ENCODE measurements around the gene DOC2B. TPM values are rescaled to one million over a fixed set of nuclear protein-coding genes. Genes with fewer than 3 reads are reported as not detected.
"Not testable (repeated sequence)": the region's sequence is repeated elsewhere in the genome, so short reads cannot be mapped to it uniquely, and the experiment has no call there.

DOC2B gene
- total and polyA plus RNA-seq, 2 donors = 5.1 to 13.2 TPM

- Histone ChIP-seq H3K27ac (ENCODE audit: low read depth) (no peak overlapping the region), H3K4me3 (ENCODE audit: low read depth, low read length) (no peak overlapping the region), H3K36me3 (ENCODE audit: insufficient read depth) (no peaks in the 10 kb centered on the region), H3K4me1 (ENCODE audit: insufficient read depth) (no peaks in the 10 kb centered on the region)
- DNase-seq (ENCODE audit: extremely low spot score) = no peak
- 98% methylated on average over 10 of the region's 10 CpGs for WGBS
Observed at GRCh38 chr17:219696-220095, 38.2 kb upstream of the DOC2B start.

GRCh38 chr17:218432-219110, 37.1 kb upstream of the DOC2B start:
- 80% methylated on average over 8 of the region's 8 CpGs for WGBS
- H3K4me3 ChIP-seq (ENCODE audit: low read depth, low read length) = no peak overlapping the region
- no peak for DNase-seq (ENCODE audit: extremely low spot score)
- no peaks in the 10 kb centered on the region for H3K36me3 ChIP-seq (ENCODE audit: insufficient read depth)
- H3K27ac ChIP-seq (ENCODE audit: low read depth) = no peak overlapping the region
- no peaks in the 10 kb centered on the region for H3K4me1 ChIP-seq (ENCODE audit: insufficient read depth)

GRCh38 chr17:216625-217024, 35.2 kb upstream of the DOC2B start:
- no peak for DNase-seq (ENCODE audit: extremely low spot score)
- Histone ChIP-seq H3K36me3 (ENCODE audit: insufficient read depth) (no peaks in the 10 kb centered on the region), H3K4me1 (ENCODE audit: insufficient read depth) (no peaks in the 10 kb centered on the region), H3K27ac (ENCODE audit: low read depth) (no peak overlapping the region), H3K4me3 (ENCODE audit: low read depth, low read length) (no peak overlapping the region)
- WGBS = 62% methylated on average over 2 of the region's 2 CpGs

GRCh38 chr17:215563-216478, 34.4 kb upstream of the DOC2B start:
- not testable (repeated sequence) for H3K27ac ChIP-seq (ENCODE audit: low read depth); DNase-seq (ENCODE audit: extremely low spot score); H3K4me1 ChIP-seq (ENCODE audit: insufficient read depth); H3K36me3 ChIP-seq (ENCODE audit: insufficient read depth); H3K4me3 ChIP-seq (ENCODE audit: low read depth, low read length)
- 63% methylated on average over 25 of the region's 29 CpGs for WGBS

- Histone ChIP-seq H3K4me3 (ENCODE audit: low read depth, low read length) (no peak overlapping the region), H3K4me1 (ENCODE audit: insufficient read depth) (no peaks in the 10 kb centered on the region), H3K27ac (ENCODE audit: low read depth) (no peak overlapping the region), H3K36me3 (ENCODE audit: insufficient read depth) (no peaks in the 10 kb centered on the region)
- 92% methylated on average over 10 of the region's 10 CpGs for WGBS
- DNase-seq (ENCODE audit: extremely low spot score) = no peak
Observed at GRCh38 chr17:214881-215331, 33.5 kb upstream of the DOC2B start.

GRCh38 chr17:213286-214105, 32.0 kb upstream of the DOC2B start:
- no peaks in the 10 kb centered on the region for H3K36me3 ChIP-seq (ENCODE audit: insufficient read depth)
- H3K4me3 ChIP-seq (ENCODE audit: low read depth, low read length) = no peak overlapping the region
- no peak overlapping the region for H3K27ac ChIP-seq (ENCODE audit: low read depth)
- DNase-seq (ENCODE audit: extremely low spot score) = no peak
- WGBS = 90% methylated on average over 25 of the region's 25 CpGs
- no peaks in the 10 kb centered on the region for H3K4me1 ChIP-seq (ENCODE audit: insufficient read depth)

- no peak overlapping the region for H3K4me3 ChIP-seq (ENCODE audit: low read depth, low read length)
- H3K4me1 ChIP-seq (ENCODE audit: insufficient read depth) = no peaks in the 10 kb centered on the region
- no peak for DNase-seq (ENCODE audit: extremely low spot score)
- no peak overlapping the region for H3K27ac ChIP-seq (ENCODE audit: low read depth)
- H3K36me3 ChIP-seq (ENCODE audit: insufficient read depth) = no peaks in the 10 kb centered on the region
- 89% methylated on average over 8 of the region's 8 CpGs for WGBS
Observed at GRCh38 chr17:210402-210801, 29.0 kb upstream of the DOC2B start.

GRCh38 chr17:208429-208828, 27.0 kb upstream of the DOC2B start:
- DNase-seq (ENCODE audit: extremely low spot score) = no peak
- H3K36me3 ChIP-seq (ENCODE audit: insufficient read depth) = no peaks in the 10 kb centered on the region

GRCh38 chr17:207775-208174, 26.3 kb upstream of the DOC2B start:
- WGBS = 91% methylated on average over 8 of the region's 8 CpGs
- DNase-seq (ENCODE audit: extremely low spot score) = no peak
- H3K4me1 ChIP-seq (ENCODE audit: insufficient read depth) = no peaks in the 10 kb centered on the region
- no peaks in the 10 kb centered on the region for H3K36me3 ChIP-seq (ENCODE audit: insufficient read depth)
- no peak overlapping the region for H3K4me3 ChIP-seq (ENCODE audit: low read depth, low read length)
- H3K27ac ChIP-seq (ENCODE audit: low read depth) = no peak overlapping the region

More at GRCh38 chr17:208429-208828, 27.0 kb upstream of the DOC2B start:
- Histone ChIP-seq H3K4me3 (ENCODE audit: low read depth, low read length) (no peak overlapping the region), H3K4me1 (ENCODE audit: insufficient read depth) (no peaks in the 10 kb centered on the region), H3K27ac (ENCODE audit: low read depth) (no peak overlapping the region)
- 92% methylated on average over 8 of the region's 8 CpGs for WGBS

GRCh38 chr17:206941-207560, 25.6 kb upstream of the DOC2B start:
- Histone ChIP-seq H3K4me1 (ENCODE audit: insufficient read depth) (no peaks in the 10 kb centered on the region), H3K27ac (ENCODE audit: low read depth) (no peak overlapping the region), H3K36me3 (ENCODE audit: insufficient read depth) (no peaks in the 10 kb centered on the region), H3K4me3 (ENCODE audit: low read depth, low read length) (no peak overlapping the region)
- DNase-seq (ENCODE audit: extremely low spot score) = no peak
- 77% methylated on average over 37 of the region's 37 CpGs for WGBS

- not testable (repeated sequence) for H3K36me3 ChIP-seq (ENCODE audit: insufficient read depth); H3K4me3 ChIP-seq (ENCODE audit: low read depth, low read length); DNase-seq (ENCODE audit: extremely low spot score); H3K27ac ChIP-seq (ENCODE audit: low read depth); H3K4me1 ChIP-seq (ENCODE audit: insufficient read depth)
- WGBS = 95% methylated on average over 27 of the region's 27 CpGs
Observed at GRCh38 chr17:206484-206883, 25.0 kb upstream of the DOC2B start.

GRCh38 chr17:205817-206216, 24.4 kb upstream of the DOC2B start:
- no peak overlapping the region for H3K27ac ChIP-seq (ENCODE audit: low read depth)
- no peaks in the 10 kb centered on the region for H3K4me1 ChIP-seq (ENCODE audit: insufficient read depth)
- H3K4me3 ChIP-seq (ENCODE audit: low read depth, low read length) = no peak overlapping the region
- DNase-seq (ENCODE audit: extremely low spot score) = no peak
- H3K36me3 ChIP-seq (ENCODE audit: insufficient read depth) = no peaks in the 10 kb centered on the region
- WGBS = 85% methylated on average over 6 of the region's 6 CpGs

- WGBS = 33% methylated on average over 10 of the region's 10 CpGs
- Histone ChIP-seq H3K4me1 (ENCODE audit: insufficient read depth) (no peaks in the 10 kb centered on the region), H3K4me3 (ENCODE audit: low read depth, low read length) (no peak overlapping the region), H3K36me3 (ENCODE audit: insufficient read depth) (no peaks in the 10 kb centered on the region), H3K27ac (ENCODE audit: low read depth) (no peak overlapping the region)
- DNase-seq (ENCODE audit: extremely low spot score) = no peak
Observed at GRCh38 chr17:205148-205669, 23.8 kb upstream of the DOC2B start.
